ENCODE measurements around the gene SMC1B. TPM values are rescaled to one million over a fixed set of nuclear protein-coding genes. Genes with fewer than 3 reads are reported as not detected.

Gene SMC1B
- total RNA-seq, 4 donors from 2014 or later: 0.21 TPM; not detected in 3

- Histone ChIP-seq H3K9me3 (no peaks in the 10 kb centered on the region), H3K36me3 (no peaks in the 10 kb centered on the region), H3K27me3 (no peaks in the 10 kb centered on the region), H3K4me3 (no peak overlapping the region), H3K27ac (no peak overlapping the region), H3K4me1 (peaks cover 10% of the 10 kb centered on the region)
- DNase-seq (ENCODE audit: low spot score in 2 of 2): peak in 1 of 2 donors; percentile 78
- TF ChIP-seq POLR2A (IDR thresholded peaks at IDR 0.05) (no peak), POLR2AphosphoS5 (IDR thresholded peaks at IDR 0.05) (no peak), EP300 (IDR thresholded peaks at IDR 0.05) (no peak)
- TF ChIP-seq, protein P1, sequence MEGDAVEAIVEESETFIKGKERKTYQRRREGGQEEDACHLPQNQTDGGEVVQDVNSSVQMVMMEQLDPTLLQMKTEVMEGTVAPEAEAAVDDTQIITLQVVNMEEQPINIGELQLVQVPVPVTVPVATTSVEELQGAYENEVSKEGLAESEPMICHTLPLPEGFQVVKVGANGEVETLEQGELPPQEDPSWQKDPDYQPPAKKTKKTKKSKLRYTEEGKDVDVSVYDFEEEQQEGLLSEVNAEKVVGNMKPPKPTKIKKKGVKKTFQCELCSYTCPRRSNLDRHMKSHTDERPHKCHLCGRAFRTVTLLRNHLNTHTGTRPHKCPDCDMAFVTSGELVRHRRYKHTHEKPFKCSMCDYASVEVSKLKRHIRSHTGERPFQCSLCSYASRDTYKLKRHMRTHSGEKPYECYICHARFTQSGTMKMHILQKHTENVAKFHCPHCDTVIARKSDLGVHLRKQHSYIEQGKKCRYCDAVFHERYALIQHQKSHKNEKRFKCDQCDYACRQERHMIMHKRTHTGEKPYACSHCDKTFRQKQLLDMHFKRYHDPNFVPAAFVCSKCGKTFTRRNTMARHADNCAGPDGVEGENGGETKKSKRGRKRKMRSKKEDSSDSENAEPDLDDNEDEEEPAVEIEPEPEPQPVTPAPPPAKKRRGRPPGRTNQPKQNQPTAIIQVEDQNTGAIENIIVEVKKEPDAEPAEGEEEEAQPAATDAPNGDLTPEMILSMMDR (IDR thresholded peaks at IDR 0.05): no peak
- WGBS: 93% methylated on average over 16 of the region's 16 CpGs
Measured at GRCh38 chr22:45418056-45418769, 4.8 kb upstream of the SMC1B start.

- no peaks in the 10 kb centered on the region for H3K9me3 ChIP-seq
- peaks cover 13% of the 10 kb centered on the region for H3K4me1 ChIP-seq
- 93% methylated on average over 26 of the region's 27 CpGs for WGBS
- no peaks in the 10 kb centered on the region for H3K27me3 ChIP-seq
- no peaks in the 10 kb centered on the region for H3K36me3 ChIP-seq
- peak overlapping the region; percentile 45 for H3K4me3 ChIP-seq
- no peak for DNase-seq (ENCODE audit: low spot score in 2 of 2)
- no peak overlapping the region for H3K27ac ChIP-seq
- no peak for TF ChIP-seq POLR2AphosphoS5 (IDR thresholded peaks at IDR 0.05)
- no peak for TF ChIP-seq EP300 (IDR thresholded peaks at IDR 0.05)
- TF ChIP-seq, protein P1 (IDR thresholded peaks at IDR 0.05): no peak
- TF ChIP-seq POLR2A (IDR thresholded peaks at IDR 0.05): no peak
Measured at GRCh38 chr22:45413013-45413367, 409 bp downstream of the SMC1B start.

DNA sequence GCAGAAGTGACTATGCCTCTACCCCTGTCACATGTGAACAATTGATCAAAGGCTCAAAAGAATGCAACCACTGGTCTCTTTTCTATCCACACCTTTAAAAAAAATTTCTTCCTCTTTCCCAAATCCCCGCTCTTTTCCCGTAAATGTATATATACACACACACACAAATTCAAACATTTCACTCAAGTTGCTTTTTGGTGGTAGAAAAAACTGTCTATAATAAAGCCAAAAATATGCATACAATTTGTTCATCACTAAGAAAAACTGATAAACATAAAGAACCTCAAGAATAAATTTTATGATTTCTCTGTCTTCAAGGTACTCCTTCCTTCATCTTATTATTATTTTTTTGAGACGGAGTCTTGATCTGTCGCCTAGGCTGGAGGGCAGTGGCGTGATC lies 5.6 kb downstream of the SMC1B start:
- Histone ChIP-seq H3K4me3 (no peak overlapping the region), H3K4me1 (no peaks in the 10 kb centered on the region), H3K27me3 (no peaks in the 10 kb centered on the region), H3K36me3 (no peaks in the 10 kb centered on the region), H3K9me3 (no peaks in the 10 kb centered on the region), H3K27ac (no peak overlapping the region)
- 95% methylated on average over 5 of the region's 5 CpGs for WGBS
- no peak for DNase-seq (ENCODE audit: low spot score in 2 of 2)
- no peak for TF ChIP-seq POLR2A (IDR thresholded peaks at IDR 0.05)

DNA sequence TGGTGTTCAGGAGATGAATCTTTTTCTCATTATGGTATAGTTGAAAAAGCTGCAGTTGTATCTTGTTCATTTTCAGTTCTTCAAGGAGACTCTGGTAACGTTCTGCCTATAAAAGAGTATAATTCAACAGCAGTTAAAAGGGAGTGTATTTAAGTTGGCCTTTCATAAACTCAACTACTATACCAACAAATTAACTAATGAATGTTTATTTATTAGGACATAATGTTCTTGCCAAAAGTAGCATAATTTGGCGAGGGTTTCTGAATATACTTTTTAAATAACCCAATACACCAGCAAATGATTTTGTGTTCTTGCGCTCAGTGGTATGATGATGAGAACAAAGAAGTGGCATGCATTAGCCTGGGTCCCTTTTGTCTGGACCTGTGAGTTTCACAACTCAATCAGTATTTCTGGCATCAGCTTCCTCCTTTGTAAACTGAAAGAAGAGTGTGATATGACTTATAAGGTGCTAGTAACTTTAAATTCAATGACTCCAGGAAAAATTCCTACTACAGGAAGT lies 10.9 kb downstream of the SMC1B start:
- no peak for DNase-seq (ENCODE audit: low spot score in 2 of 2)
- Histone ChIP-seq H3K27me3 (no peaks in the 10 kb centered on the region), H3K4me1 (peaks cover 5% of the 10 kb centered on the region), H3K27ac (no peak overlapping the region), H3K36me3 (no peaks in the 10 kb centered on the region), H3K9me3 (no peaks in the 10 kb centered on the region), H3K4me3 (no peak overlapping the region)
- WGBS: 53% methylated on average over 3 of the region's 3 CpGs
- TF ChIP-seq POLR2AphosphoS5 (IDR thresholded peaks at IDR 0.05): no peak
- TF ChIP-seq POLR2A (IDR thresholded peaks at IDR 0.05): no peak
- no peak for TF ChIP-seq EP300 (IDR thresholded peaks at IDR 0.05)
- TF ChIP-seq, protein P1 (IDR thresholded peaks at IDR 0.05): no peak

GRCh38 chr22:45399712-45400445 lies 13.5 kb downstream of the SMC1B start:
- 65% methylated on average over 5 of the region's 5 CpGs for WGBS
- H3K27ac ChIP-seq: no peak overlapping the region

More at GRCh38 chr22:45399712-45400445, 13.5 kb downstream of the SMC1B start:
- DNase-seq (ENCODE audit: low spot score in 2 of 2): no peak
- Histone ChIP-seq H3K4me3 (no peak overlapping the region), H3K27me3 (no peaks in the 10 kb centered on the region), H3K36me3 (no peaks in the 10 kb centered on the region), H3K4me1 (peaks cover 5% of the 10 kb centered on the region), H3K9me3 (no peaks in the 10 kb centered on the region)
- no peak for TF ChIP-seq POLR2A (IDR thresholded peaks at IDR 0.05)
- no peak for TF ChIP-seq POLR2AphosphoS5 (IDR thresholded peaks at IDR 0.05)
- TF ChIP-seq, protein P1 (IDR thresholded peaks at IDR 0.05): no peak
- TF ChIP-seq EP300 (IDR thresholded peaks at IDR 0.05): no peak

Data from suprapubic skin (tissue), 4 donors.